Measurements from ENCODE around the gene FLT3. TPM values are rescaled to one million over a fixed set of nuclear protein-coding genes. Genes with fewer than 3 reads are reported as not detected.

FLT3 gene
- total and polyA plus RNA-seq, 2 donors (not counting 1 experiment from before 2014, with no cell fraction given), result 0.13 to 0.42 TPM

- Histone ChIP-seq H3K4me3 (ENCODE audit: control extremely low read depth in 1 of 5, extremely low read depth in 1 of 5, insufficient read depth in 1 of 5, low read depth in 2 of 5, low read length in 4 of 5) (peak overlapping the region in 3 of 5 experiments; percentile 20 to 47 (median 44)), H3K79me2 (ENCODE audit: control insufficient read depth, insufficient read depth, low read length) (no peaks in the 10 kb centered on the region), H3K27ac (ENCODE audit: low read length in 2 of 2) (no peak overlapping the region), H3K9ac (ENCODE audit: low read length) (peak overlapping the region; percentile 42), H4K20me1 (ENCODE audit: control insufficient read depth, insufficient read depth, low read length, poor library complexity, severe bottlenecking) (no peaks in the 10 kb centered on the region), H3K4me1 (ENCODE audit: control insufficient read depth in 2 of 2, insufficient read depth in 2 of 2, low read length in 2 of 2) (peaks cover 22 to 30% of the 10 kb centered on the region in 2 donors), H3K9me3 (ENCODE audit: control extremely low read depth in 1 of 3, control insufficient read depth in 2 of 3, insufficient read depth in 1 of 3, low read length in 2 of 3) (peaks cover 0 to 27% (median 0%) of the 10 kb centered on the region in 3 donors), H3K4me2 (replicated peaks; ENCODE audit: low read depth, low read length, poor library complexity, severe bottlenecking) (peak overlapping the region; percentile 85), H3K36me3 (replicated peaks in 1 of 2; ENCODE audit: control extremely low read depth in 1 of 2, control insufficient read depth in 1 of 2, extremely low read depth in 1 of 2, insufficient read depth in 2 of 2, low read length in 1 of 2) (no peaks in the 10 kb centered on the region), H2AFZ (ENCODE audit: insufficient read depth, low read depth, low read length, poor library complexity, severe bottlenecking) (peak overlapping the region; percentile 62), H3K27me3 (replicated peaks in 1 of 4; ENCODE audit: control extremely low read depth in 1 of 4, control insufficient read depth in 3 of 4, insufficient read depth in 4 of 4, low read length in 3 of 4) (peaks cover 0 to 84% (median 67%) of the 10 kb centered on the region in 4 experiments)
- no peak for DNase-seq
- 11% methylated on average over 22 of the region's 25 CpGs for WGBS (ENCODE audit: insufficient coverage)
- Mint-ChIP-seq H3K27ac (no peak overlapping the region), H3K4me3 (peak overlapping the region; percentile 30), H3K27me3 (peaks cover 80% of the 10 kb centered on the region), H3K4me1 (peaks cover 20% of the 10 kb centered on the region), H3K9me3 (ENCODE audit: insufficient read depth) (no peaks in the 10 kb centered on the region)
- CTCF ChIA-PET, result interaction anchor here (1.0 to 1.3 kb wide), 2 partner anchors 8 to 131 kb away, joined by 3 to 8 read pairs; no protein-coding TSS in a partner anchor
- POLR2A ChIA-PET, result no interaction called here
- TF ChIP-seq CTCF (IDR thresholded peaks at IDR 0.05), result no peak
- TF ChIP-seq EZH2 (IDR thresholded peaks at IDR 0.05; ENCODE audit: borderline replicate concordance, insufficient read depth, low read depth, low read length, poor library complexity, severe bottlenecking), result no peak
- intact Hi-C loops (cut with micrococcal nuclease), result no loop called here
- ATAC-seq (ENCODE audit: low read depth), result no peak
These were observed 138.9 kb downstream of the FLT3 start for GRCh38 chr13:27961227-27962085.
